Vagina (tissue), 2 donors: ENCODE results near the gene SLC6A8.
"Not testable (repeated sequence)": the region's sequence is repeated elsewhere in the genome, so short reads cannot be mapped to it uniquely, and the experiment has no call there.

Source experiments
- POLR2A ChIP-seq, 2 donors: fragments of 450-650 bp; IDR thresholded peaks; one replicate each; pipeline ENCODE4 v1.6.1; 2017; ENCODE audit warnings: antibody characterized with exemption in 2 of 2, mild to moderate bottlenecking in 2 of 2, moderate library complexity in 2 of 2
- POLR2AphosphoS5 ChIP-seq, 2 donors: sonication (generic); formaldehyde crosslinking; IDR thresholded peaks; one replicate each; pipeline ENCODE4 v1.9.0; 2017; ENCODE audit warnings: antibody characterized with exemption in 2 of 2, mild to moderate bottlenecking in 2 of 2, low read depth in 1 of 2; ENCODE audit not compliant: insufficient read depth in 1 of 2
- TF ChIP-seq, protein P1 (sequence below), 3 experiments: fragments of 450-650 bp in 2 of 3; fragments of 200-600 bp in 1 of 3; sonication (generic) in 1 of 3; IDR thresholded peaks; one replicate each; pipeline ENCODE4 v1.5.1; 2017 to 2019; ENCODE audit warnings: antibody characterized with exemption in 3 of 3, mild to moderate bottlenecking in 2 of 3, moderate library complexity in 2 of 3

DNA sequence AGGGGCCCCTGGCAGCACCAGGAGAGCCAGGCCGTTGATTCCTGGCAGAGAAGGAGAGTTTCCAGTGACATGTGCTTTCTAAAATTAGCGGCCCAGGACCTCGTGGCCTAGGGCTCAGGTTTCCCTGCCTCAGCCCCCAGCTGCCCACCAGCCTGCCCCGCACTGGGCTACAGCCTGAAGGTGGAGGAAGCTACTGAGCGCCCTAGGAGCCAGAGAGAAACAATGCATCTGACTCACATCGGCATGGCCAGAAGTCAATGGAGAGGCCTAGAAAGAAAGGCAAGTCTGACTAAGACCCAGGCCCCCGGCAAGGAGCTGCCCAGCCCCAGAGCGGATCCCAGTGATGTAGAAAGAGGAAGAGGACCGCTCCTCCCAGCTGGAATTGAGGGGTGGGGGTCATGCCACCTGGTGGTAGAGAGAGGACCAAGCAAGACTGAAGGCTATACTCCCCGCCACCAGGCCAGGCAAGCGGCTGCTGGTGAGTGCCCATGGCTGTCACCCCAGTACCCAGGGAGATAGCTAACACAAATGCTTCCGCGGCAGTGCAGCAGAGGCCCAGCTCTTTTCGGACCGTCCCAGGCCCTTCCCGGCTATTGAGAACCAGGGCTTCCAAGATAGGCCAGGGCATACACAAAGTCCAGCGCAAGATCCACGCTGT lies 17.8 kb downstream of the SLC6A8 start:
- TF ChIP-seq, protein P1, sequence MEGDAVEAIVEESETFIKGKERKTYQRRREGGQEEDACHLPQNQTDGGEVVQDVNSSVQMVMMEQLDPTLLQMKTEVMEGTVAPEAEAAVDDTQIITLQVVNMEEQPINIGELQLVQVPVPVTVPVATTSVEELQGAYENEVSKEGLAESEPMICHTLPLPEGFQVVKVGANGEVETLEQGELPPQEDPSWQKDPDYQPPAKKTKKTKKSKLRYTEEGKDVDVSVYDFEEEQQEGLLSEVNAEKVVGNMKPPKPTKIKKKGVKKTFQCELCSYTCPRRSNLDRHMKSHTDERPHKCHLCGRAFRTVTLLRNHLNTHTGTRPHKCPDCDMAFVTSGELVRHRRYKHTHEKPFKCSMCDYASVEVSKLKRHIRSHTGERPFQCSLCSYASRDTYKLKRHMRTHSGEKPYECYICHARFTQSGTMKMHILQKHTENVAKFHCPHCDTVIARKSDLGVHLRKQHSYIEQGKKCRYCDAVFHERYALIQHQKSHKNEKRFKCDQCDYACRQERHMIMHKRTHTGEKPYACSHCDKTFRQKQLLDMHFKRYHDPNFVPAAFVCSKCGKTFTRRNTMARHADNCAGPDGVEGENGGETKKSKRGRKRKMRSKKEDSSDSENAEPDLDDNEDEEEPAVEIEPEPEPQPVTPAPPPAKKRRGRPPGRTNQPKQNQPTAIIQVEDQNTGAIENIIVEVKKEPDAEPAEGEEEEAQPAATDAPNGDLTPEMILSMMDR (IDR thresholded peaks at IDR 0.05), result not testable (repeated sequence)
- not testable (repeated sequence) for TF ChIP-seq POLR2A (IDR thresholded peaks at IDR 0.05); POLR2AphosphoS5 (IDR thresholded peaks at IDR 0.05; ENCODE audit: insufficient read depth in 1 of 2, low read depth in 1 of 2)
